Measurements from ENCODE around the gene FOXP1.
A peak's percentile ranks its signal among the peaks of the same experiment; 100 is the strongest.

Gene FOXP1

DNA sequence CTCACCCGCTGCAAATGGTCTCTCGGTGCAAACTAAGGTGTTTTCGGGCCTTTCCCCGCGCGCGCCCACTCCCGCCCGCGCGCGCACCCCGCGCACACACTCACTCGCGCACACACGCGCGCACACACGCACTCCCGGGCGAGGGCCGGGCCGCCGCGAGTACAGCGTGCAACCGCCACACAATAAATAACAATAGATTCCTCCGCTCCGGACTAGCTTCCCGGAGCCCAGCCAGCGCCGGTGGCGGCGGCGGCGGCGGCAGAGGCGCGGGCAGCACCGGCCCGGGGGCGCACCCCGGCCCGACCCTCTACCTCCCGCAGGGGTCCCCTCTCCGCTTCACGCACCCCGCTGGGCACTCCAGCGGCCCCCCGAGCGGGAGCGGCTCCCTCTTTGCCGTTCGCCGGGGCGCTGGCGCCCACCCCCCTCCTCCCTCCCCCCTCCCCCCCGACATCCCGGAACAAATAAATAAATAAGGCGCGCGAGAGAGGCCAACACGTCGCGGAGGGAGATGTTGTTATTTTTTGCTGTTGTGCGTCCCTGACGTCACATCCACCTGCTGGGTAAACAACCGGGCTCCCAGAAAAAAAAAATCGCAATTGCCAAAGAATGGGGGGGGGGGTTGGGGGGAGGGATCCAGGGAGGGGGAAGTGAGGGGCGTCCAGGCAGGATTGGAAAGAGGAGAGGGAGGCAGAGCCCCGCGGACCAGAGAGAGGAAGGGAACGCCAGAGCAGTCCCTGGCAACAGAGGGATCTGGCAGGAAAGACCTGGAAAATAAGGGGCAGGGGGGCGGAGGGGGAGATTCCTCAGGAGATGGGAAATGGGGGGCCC, at the start of gene FOXP1:
Gene FOXP1, minus strand, starts transcription at position 163 of the 828 bp plus-strand sequence. CDS start 385,347 bp downstream, outside the sequence.
- peak; percentile 59 for DNase-seq
- TF ChIP-seq, protein P1, sequence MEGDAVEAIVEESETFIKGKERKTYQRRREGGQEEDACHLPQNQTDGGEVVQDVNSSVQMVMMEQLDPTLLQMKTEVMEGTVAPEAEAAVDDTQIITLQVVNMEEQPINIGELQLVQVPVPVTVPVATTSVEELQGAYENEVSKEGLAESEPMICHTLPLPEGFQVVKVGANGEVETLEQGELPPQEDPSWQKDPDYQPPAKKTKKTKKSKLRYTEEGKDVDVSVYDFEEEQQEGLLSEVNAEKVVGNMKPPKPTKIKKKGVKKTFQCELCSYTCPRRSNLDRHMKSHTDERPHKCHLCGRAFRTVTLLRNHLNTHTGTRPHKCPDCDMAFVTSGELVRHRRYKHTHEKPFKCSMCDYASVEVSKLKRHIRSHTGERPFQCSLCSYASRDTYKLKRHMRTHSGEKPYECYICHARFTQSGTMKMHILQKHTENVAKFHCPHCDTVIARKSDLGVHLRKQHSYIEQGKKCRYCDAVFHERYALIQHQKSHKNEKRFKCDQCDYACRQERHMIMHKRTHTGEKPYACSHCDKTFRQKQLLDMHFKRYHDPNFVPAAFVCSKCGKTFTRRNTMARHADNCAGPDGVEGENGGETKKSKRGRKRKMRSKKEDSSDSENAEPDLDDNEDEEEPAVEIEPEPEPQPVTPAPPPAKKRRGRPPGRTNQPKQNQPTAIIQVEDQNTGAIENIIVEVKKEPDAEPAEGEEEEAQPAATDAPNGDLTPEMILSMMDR (IDR thresholded peaks at IDR 0.05; ENCODE audit: low read depth, low read length, missing control alignments), result no peak

GRCh38 chr3:71629711-71630110, 46.2 kb upstream of the FOXP1 start:
- TF ChIP-seq, protein P1 (IDR thresholded peaks at IDR 0.05; ENCODE audit: low read depth, low read length, missing control alignments), result no peak
- H3K36me3 ChIP-seq (replicated peaks), result no peaks in the 10 kb centered on the region
- no peak for DNase-seq
- in situ Hi-C loops (cut with HindIII; ENCODE audit: low pct_ligation_motif_present, low sequenced_read_pairs), result loop anchor here (25.0 kb wide), 1 partner anchor 1092 kb away; no protein-coding TSS in a partner anchor
- no peaks in the 10 kb centered on the region for H3K27me3 ChIP-seq (replicated peaks)
- H3K4me3 ChIP-seq (ENCODE audit: low read depth, low read length), result no peak overlapping the region
- H3K27ac ChIP-seq, result no peak overlapping the region

More for the DNA sequence above, at the start of gene FOXP1:
- Histone ChIP-seq H3K27ac (peak within 1 kb of the TSS; percentile 88), H3K36me3 (replicated peaks) (no peaks in the 10 kb centered on the region), H3K4me3 (ENCODE audit: low read depth, low read length) (peak within 1 kb of the TSS; percentile 95), H3K27me3 (replicated peaks) (no peaks in the 10 kb centered on the region)
- in situ Hi-C loops (cut with HindIII; ENCODE audit: low pct_ligation_motif_present, low sequenced_read_pairs), result no loop called here

- in situ Hi-C loops (cut with HindIII; ENCODE audit: low pct_ligation_motif_present, low sequenced_read_pairs), result loop anchor here (25.0 kb wide), 1 partner anchor 1092 kb away; no protein-coding TSS in a partner anchor
Measured at GRCh38 chr3:71629289-71629688, 45.8 kb upstream of the FOXP1 start.

GRCh38 chr3:71628522-71628921, 45.0 kb upstream of the FOXP1 start:
- TF ChIP-seq, protein P1 (IDR thresholded peaks at IDR 0.05; ENCODE audit: low read depth, low read length, missing control alignments), result no peak
- H3K36me3 ChIP-seq (replicated peaks), result no peaks in the 10 kb centered on the region
- no peak overlapping the region for H3K27ac ChIP-seq
- in situ Hi-C loops (cut with HindIII; ENCODE audit: low pct_ligation_motif_present, low sequenced_read_pairs), result loop anchor here (25.0 kb wide), 1 partner anchor 1091 kb away; no protein-coding TSS in a partner anchor
- no peaks in the 10 kb centered on the region for H3K27me3 ChIP-seq (replicated peaks)
- no peak overlapping the region for H3K4me3 ChIP-seq (ENCODE audit: low read depth, low read length)
- no peak for DNase-seq

More at GRCh38 chr3:71629289-71629688, 45.8 kb upstream of the FOXP1 start:
- DNase-seq, result peak; percentile 15
- Histone ChIP-seq H3K36me3 (replicated peaks) (no peaks in the 10 kb centered on the region), H3K4me3 (ENCODE audit: low read depth, low read length) (no peak overlapping the region), H3K27me3 (replicated peaks) (no peaks in the 10 kb centered on the region), H3K27ac (no peak overlapping the region)
- TF ChIP-seq, protein P1 (IDR thresholded peaks at IDR 0.05; ENCODE audit: low read depth, low read length, missing control alignments), result no peak

DNA sequence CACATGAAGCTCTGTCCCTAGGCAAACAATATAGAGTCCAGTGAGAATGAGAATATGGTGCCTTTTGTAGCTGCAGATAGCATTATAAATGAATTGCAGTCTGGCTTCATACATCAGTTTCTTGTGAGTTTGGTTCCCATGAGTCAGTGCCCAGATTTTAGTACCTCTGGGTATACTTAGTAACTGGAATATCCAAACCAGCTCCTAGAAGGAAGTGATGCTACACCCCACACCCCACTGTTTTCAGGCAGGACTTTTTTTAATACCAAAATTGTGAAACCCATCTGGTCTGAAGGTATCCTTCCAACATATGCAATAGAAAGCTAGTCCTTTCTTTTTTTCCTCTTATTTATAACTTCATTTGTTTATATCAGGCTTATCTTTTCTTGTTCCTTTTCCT, 42.1 kb upstream of the FOXP1 start:
- H3K27ac ChIP-seq, result no peak overlapping the region
- H3K4me3 ChIP-seq (ENCODE audit: low read depth, low read length), result no peak overlapping the region
- DNase-seq, result no peak
- no peaks in the 10 kb centered on the region for H3K36me3 ChIP-seq (replicated peaks)
- no peaks in the 10 kb centered on the region for H3K27me3 ChIP-seq (replicated peaks)
- in situ Hi-C loops (cut with HindIII; ENCODE audit: low pct_ligation_motif_present, low sequenced_read_pairs), result loop anchor here (25.0 kb wide), 1 partner anchor 1088 kb away; no protein-coding TSS in a partner anchor
- TF ChIP-seq, protein P1 (IDR thresholded peaks at IDR 0.05; ENCODE audit: low read depth, low read length, missing control alignments), result no peak
